ENCODE results near the gene KCNJ16. TPM values are rescaled to one million over a fixed set of nuclear protein-coding genes. Genes with fewer than 3 reads are reported as not detected.

The KCNJ16 gene
- total and polyA plus RNA-seq, 2 of the 13 experiments (the other 11 are each of a cell fraction or from before 2014, with no cell fraction given): not detected

DNA sequence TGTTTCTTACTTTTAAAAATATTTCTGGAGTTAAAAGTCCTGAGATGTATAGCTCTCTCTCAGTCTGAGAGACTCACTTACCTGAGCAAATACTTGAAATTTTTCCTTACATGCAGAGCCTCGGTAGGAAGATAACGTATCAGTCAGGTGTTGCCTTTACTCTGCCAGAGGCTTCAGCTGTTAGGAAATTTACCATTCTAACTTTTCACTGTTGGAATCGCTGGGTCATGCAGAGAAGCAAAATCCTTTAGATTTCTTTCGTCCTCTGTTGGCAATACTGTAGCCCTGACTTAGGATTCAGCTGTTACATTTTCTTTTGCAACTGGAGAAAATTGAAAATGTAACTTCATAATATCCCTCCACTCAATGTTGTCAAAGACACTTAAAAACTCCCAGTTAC, 20.0 kb upstream of the KCNJ16 start (continued):
- TF ChIP-seq, protein P1, sequence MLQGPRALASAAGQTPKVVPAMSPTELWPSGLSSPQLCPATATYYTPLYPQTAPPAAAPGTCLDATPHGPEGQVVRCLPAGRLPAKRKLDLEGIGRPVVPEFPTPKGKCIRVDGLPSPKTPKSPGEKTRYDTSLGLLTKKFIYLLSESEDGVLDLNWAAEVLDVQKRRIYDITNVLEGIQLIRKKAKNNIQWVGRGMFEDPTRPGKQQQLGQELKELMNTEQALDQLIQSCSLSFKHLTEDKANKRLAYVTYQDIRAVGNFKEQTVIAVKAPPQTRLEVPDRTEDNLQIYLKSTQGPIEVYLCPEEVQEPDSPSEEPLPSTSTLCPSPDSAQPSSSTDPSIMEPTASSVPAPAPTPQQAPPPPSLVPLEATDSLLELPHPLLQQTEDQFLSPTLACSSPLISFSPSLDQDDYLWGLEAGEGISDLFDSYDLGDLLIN (CRISPR knock-in tag; IDR thresholded peaks at IDR 0.05; ENCODE audit: borderline replicate concordance): no peak
- TF ChIP-seq TCF12 (IDR thresholded peaks at IDR 0.05) (no peak), TCF12 (CRISPR knock-in tag; IDR thresholded peaks at IDR 0.05) (no peak), NAIF1 (CRISPR knock-in tag; IDR thresholded peaks at IDR 0.05; ENCODE audit: borderline replicate concordance) (no peak), THYN1 (CRISPR knock-in tag; IDR thresholded peaks at IDR 0.05; ENCODE audit: borderline replicate concordance, low read depth) (no peak), CC2D1A (CRISPR knock-in tag; IDR thresholded peaks at IDR 0.05) (no peak), MZF1 (CRISPR knock-in tag; IDR thresholded peaks at IDR 0.05; ENCODE audit: borderline replicate concordance) (no peak), CBX1 (IDR thresholded peaks at IDR 0.05; ENCODE audit: low read depth) (no peak), RFXANK (CRISPR knock-in tag; IDR thresholded peaks at IDR 0.05) (no peak), CCDC6 (CRISPR knock-in tag; IDR thresholded peaks at IDR 0.05) (no peak), NFIB (CRISPR knock-in tag; IDR thresholded peaks at IDR 0.05; ENCODE audit: borderline replicate concordance) (no peak)
- TF ChIP-seq, protein P2, sequence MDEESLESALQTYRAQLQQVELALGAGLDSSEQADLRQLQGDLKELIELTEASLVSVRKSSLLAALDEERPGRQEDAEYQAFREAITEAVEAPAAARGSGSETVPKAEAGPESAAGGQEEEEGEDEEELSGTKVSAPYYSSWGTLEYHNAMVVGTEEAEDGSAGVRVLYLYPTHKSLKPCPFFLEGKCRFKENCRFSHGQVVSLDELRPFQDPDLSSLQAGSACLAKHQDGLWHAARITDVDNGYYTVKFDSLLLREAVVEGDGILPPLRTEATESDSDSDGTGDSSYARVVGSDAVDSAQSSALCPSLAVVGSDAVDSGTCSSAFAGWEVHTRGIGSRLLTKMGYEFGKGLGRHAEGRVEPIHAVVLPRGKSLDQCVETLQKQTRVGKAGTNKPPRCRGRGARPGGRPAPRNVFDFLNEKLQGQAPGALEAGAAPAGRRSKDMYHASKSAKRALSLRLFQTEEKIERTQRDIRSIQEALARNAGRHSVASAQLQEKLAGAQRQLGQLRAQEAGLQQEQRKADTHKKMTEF (CRISPR knock-in tag; IDR thresholded peaks at IDR 0.05): no peak
- TF ChIP-seq, protein P3, sequence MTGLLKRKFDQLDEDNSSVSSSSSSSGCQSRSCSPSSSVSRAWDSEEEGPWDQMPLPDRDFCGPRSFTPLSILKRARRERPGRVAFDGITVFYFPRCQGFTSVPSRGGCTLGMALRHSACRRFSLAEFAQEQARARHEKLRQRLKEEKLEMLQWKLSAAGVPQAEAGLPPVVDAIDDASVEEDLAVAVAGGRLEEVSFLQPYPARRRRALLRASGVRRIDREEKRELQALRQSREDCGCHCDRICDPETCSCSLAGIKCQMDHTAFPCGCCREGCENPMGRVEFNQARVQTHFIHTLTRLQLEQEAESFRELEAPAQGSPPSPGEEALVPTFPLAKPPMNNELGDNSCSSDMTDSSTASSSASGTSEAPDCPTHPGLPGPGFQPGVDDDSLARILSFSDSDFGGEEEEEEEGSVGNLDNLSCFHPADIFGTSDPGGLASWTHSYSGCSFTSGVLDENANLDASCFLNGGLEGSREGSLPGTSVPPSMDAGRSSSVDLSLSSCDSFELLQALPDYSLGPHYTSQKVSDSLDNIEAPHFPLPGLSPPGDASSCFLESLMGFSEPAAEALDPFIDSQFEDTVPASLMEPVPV (CRISPR knock-in tag; IDR thresholded peaks at IDR 0.05): no peak

Measured in HepG2 (cell line).